Heart left ventricle (tissue), 16 donors: ENCODE measurements around the gene FOXP1. TPM values are rescaled to one million over a fixed set of nuclear protein-coding genes. Genes with fewer than 3 reads are reported as not detected.

Source experiments
- ATAC-seq, 4 donors: fragments of 200-7000 bp; cut with Tn5 transposase; one replicate each; pipeline ENCODE4 v1.9.1; 2020 to 2022; ENCODE audit warnings: moderate library complexity in 4 of 4, mild to moderate bottlenecking in 3 of 4, moderate number of reproducible peaks in 1 of 4
- DNase-seq, 5 donors: peaks; one replicate each; pipeline ENCODE4 v3.0.0-alpha.2; 2020
- H3K27ac ChIP-seq, 12 donors: fragments of 200-600 bp; sonication (generic) in 4 of 12; one replicate each; pipeline versions ENCODE4 v1.5.0 to v1.8.0; 2016 to 2022; ENCODE audit warnings: mild to moderate bottlenecking in 2 of 12
- H3K27me3 ChIP-seq, 9 donors: fragments of 200-600 bp; sonication (generic) in 2 of 9; one replicate each; pipeline versions ENCODE4 v1.5.1 to v1.8.0; 2016 to 2022; ENCODE audit warnings: mild to moderate bottlenecking in 3 of 9
- H3K36me3 ChIP-seq, 9 donors: fragments of 200-600 bp; sonication (generic) in 2 of 9; one replicate each; pipeline versions ENCODE4 v1.5.0 to v1.8.0; 2018 to 2022; ENCODE audit warnings: mild to moderate bottlenecking in 2 of 9
- H3K4me1 ChIP-seq, 12 donors: fragments of 200-600 bp; sonication (generic) in 4 of 12; one replicate each; pipeline versions ENCODE4 v1.5.0 to v1.8.0; 2016 to 2022; ENCODE audit warnings: mild to moderate bottlenecking in 3 of 12
- H3K4me3 ChIP-seq, 12 donors: fragments of 200-600 bp; sonication (generic) in 4 of 12; one replicate each; pipeline versions ENCODE4 v1.5.0 to v1.8.0; 2017 to 2022; ENCODE audit warnings: mild to moderate bottlenecking in 9 of 12, moderate library complexity in 4 of 12
- H3K9me3 ChIP-seq, 12 donors: fragments of 200-600 bp; sonication (generic) in 4 of 12; one replicate each; pipeline versions ENCODE4 v1.5.0 to v1.8.0; 2016 to 2022; ENCODE audit warnings: mild to moderate bottlenecking in 1 of 12
- POLR2A ChIP-seq, 2 donors: fragments of 450-650 bp; IDR thresholded peaks; one replicate each; pipeline ENCODE4 v1.6.1; 2017; ENCODE audit warnings: antibody characterized with exemption in 2 of 2, mild to moderate bottlenecking in 2 of 2, moderate library complexity in 2 of 2
- WGBS, 4 donors: extraction: QIAGEN DNeasy Blood & Tissue Kit in 2 of 4; methylation state at CpG; one replicate each; pipeline versions ENCODE4 v1.1.5 to v1.1.7; 2013 to 2018; 5-methylcytosine and 5-hydroxymethylcytosine counted together
- intact Hi-C, 10 donors: fragments of 100-400 bp; cut with DNase I; formaldehyde crosslinking; loops; one replicate each; pipeline versions ENCODE4 v1.11.1 to v1.14.2; 2022
- polyA plus RNA-seq, 2 donors: library from polyadenylated mRNA; stranded (reverse); fragments of 200-250 nt; gene quantifications; one replicate each; pipeline ENCODE4 v1.2.3, GENCODE V29; 2013
- total RNA-seq, 9 donors: library from RNA; depleted of rRNA in 2 of 9; stranded (reverse); fragments of >200 nt in 2 of 9; fragmentation: NEBNext Ultra II Directional in 3 of 9; extraction: Animal tissue kit (Norgen Biotek cat#: 25700) in 3 of 9; gene quantifications; one replicate each; pipeline versions ENCODE4 v1.1.0 to v1.2.4, GENCODE V29; 2016 to 2023
- TF ChIP-seq, protein P1 (sequence below), 12 donors: fragments of 200-600 bp; sonication (generic) in 4 of 12; IDR thresholded peaks; one replicate each; pipeline versions ENCODE4 v1.5.0 to v1.8.0; 2018 to 2022; ENCODE audit warnings: antibody characterized with exemption in 12 of 12, mild to moderate bottlenecking in 5 of 12
- donor health status: ischemic (EF 13 %, LVEDD 7.1; RV severe dilation, severe dysfunction).
- donor health status: healthy with polysubstance abuse.
- donor health status: DM: no; HTN: yes; CAD: no.
- donor health status: DM: no; HTN: no; CAD: no.
- donor health status: ischemic (EF 25% LVEDD 6.9; RV normal size, moderate dysfunction).
- donor health status: ischemic (EF 25% LVEDD 5.7; RV mildly dilated, moderate dysfunction).
- donor health status: healthy.
- donor health status: DM: yes; HTN: yes; CAD: no.
- donor health status: ischemic (EF 35%, LVEDD 5.7; RV mildly dilated, moderate dysfunction).
- donor health status: nonischemic (EF 11% LVEDD 7.7; RV severe dilation, severe dysfunction).
- donor health status: DM: yes; HTN: yes; CAD: no.
- donor health status: PGD.
- donor health status: ischemic (EF 29% LVEDD 5.4; RV normal size, mild dysfunction).
- donor health status: nonischemic (EF 23%, LVEDD 6.1; RV moderate dilation, normal function).

Gene FOXP1
- total and polyA plus RNA-seq, 11 donors, result 14.9 to 67.8 (median 41.1) TPM

DNA sequence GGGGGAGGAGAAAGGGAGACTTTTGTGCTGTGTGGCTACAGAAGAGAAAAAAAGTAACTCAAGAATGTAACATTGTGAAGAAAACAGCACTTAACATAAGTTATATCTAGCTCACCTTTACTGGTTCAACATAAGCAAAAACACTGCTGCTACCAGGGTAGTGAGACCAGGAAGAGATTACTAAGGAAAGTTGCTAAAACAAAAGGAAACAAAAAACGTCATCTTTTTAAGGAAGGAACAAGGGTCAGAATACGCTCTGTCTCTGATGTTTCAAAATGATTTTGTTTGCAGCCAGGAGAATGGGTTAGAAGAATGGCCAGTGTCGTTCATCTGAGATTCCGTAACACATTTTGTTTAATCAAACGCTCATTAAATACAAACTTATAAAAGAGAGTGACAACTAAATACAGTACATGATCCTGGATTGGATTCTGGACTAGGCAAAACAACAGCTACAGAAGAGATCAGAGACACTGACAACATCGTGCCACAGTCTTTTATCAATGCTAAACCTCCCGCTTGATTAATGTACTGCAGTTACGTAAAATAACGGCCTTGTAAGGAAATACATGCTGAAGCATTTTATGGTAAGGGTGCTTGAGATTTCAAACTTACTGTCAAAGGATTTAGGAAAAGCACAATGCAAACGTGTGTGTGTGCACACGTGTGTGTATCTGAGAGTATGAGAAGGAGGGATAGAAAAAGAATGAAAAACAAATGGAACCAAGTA is 67.7 kb downstream of the FOXP1 start:
- DNase-seq (no peak), ATAC-seq (peak in 3 of 4 donors; percentile 39 to 78 (median 51))
- peak overlapping the region in 4 of 12 donors; percentile 0 to 60 (median 30) for H3K27ac ChIP-seq
- peaks cover 0 to 4% (median 0%) of the 10 kb centered on the region in 12 donors for H3K9me3 ChIP-seq
- H3K27me3 ChIP-seq, result no peaks in the 10 kb centered on the region
- H3K4me1 ChIP-seq, result peaks cover 0 to 38% (median 7%) of the 10 kb centered on the region in 12 donors
- intact Hi-C loops, result loop anchor here in 1 of 10 donors (10.0 kb wide), 1 partner anchor 59 kb away; no protein-coding TSS in a partner anchor
- H3K4me3 ChIP-seq, result peak overlapping the region in 1 of 12 donors; percentile 3
- WGBS, 4 donors, result 63 to 69% (median 67%) methylated on average over 11 of the region's 11 CpGs
- TF ChIP-seq POLR2A (IDR thresholded peaks at IDR 0.05), result no peak
- TF ChIP-seq, protein P1, sequence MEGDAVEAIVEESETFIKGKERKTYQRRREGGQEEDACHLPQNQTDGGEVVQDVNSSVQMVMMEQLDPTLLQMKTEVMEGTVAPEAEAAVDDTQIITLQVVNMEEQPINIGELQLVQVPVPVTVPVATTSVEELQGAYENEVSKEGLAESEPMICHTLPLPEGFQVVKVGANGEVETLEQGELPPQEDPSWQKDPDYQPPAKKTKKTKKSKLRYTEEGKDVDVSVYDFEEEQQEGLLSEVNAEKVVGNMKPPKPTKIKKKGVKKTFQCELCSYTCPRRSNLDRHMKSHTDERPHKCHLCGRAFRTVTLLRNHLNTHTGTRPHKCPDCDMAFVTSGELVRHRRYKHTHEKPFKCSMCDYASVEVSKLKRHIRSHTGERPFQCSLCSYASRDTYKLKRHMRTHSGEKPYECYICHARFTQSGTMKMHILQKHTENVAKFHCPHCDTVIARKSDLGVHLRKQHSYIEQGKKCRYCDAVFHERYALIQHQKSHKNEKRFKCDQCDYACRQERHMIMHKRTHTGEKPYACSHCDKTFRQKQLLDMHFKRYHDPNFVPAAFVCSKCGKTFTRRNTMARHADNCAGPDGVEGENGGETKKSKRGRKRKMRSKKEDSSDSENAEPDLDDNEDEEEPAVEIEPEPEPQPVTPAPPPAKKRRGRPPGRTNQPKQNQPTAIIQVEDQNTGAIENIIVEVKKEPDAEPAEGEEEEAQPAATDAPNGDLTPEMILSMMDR (IDR thresholded peaks at IDR 0.05), result no peak
- H3K36me3 ChIP-seq, result no peaks in the 10 kb centered on the region

- intact Hi-C loops, result loop anchor here in 1 of 10 donors (10.0 kb wide), 1 partner anchor 60 kb away; no protein-coding TSS in a partner anchor
- Histone ChIP-seq H3K4me3 (no peak overlapping the region), H3K27me3 (no peaks in the 10 kb centered on the region), H3K36me3 (no peaks in the 10 kb centered on the region), H3K9me3 (peaks cover 0 to 4% (median 0%) of the 10 kb centered on the region in 12 donors), H3K27ac (no peak overlapping the region), H3K4me1 (peaks cover 0 to 43% (median 9%) of the 10 kb centered on the region in 12 donors)
- DNase-seq (no peak), ATAC-seq (no peak)
- WGBS, 4 donors, result 92 to 95% (median 94%) methylated on average over 5 of the region's 5 CpGs
- TF ChIP-seq, protein P1 (IDR thresholded peaks at IDR 0.05), result no peak
- no peak for TF ChIP-seq POLR2A (IDR thresholded peaks at IDR 0.05)
These were observed 68.9 kb downstream of the FOXP1 start for GRCh38 chr3:71514621-71515020.

DNA sequence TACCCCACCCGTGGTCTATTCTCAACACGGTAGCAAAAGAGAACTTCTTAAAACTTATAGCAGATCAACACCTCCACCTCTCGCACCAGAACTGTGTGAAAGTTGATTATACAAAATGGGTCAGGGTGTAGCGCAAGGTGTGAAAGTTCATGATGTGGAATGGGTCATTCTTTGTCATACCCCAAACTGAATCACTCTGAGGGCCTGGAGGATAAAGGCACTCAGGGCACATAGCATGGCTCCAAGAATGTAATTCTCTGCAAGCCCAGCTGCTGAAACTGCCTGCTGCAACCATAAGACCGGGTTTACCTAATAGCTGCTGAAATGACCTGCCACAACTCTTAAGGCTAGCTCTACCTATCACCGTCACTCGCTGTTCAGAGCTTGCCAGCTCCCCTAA is 70.0 kb downstream of the FOXP1 start:
- Histone ChIP-seq H3K9me3 (peaks cover 0 to 4% (median 0%) of the 10 kb centered on the region in 12 donors), H3K4me3 (no peak overlapping the region), H3K27me3 (no peaks in the 10 kb centered on the region), H3K4me1 (peaks cover 0 to 43% (median 6%) of the 10 kb centered on the region in 12 donors), H3K27ac (no peak overlapping the region), H3K36me3 (no peaks in the 10 kb centered on the region)
- WGBS, 4 donors, result 95 to 97% (median 95%) methylated on average over 7 of the region's 7 CpGs
- TF ChIP-seq POLR2A (IDR thresholded peaks at IDR 0.05), result no peak
- TF ChIP-seq, protein P1 (IDR thresholded peaks at IDR 0.05), result no peak
- ATAC-seq (no peak), DNase-seq (no peak)
- intact Hi-C loops, result loop anchor here in 1 of 10 donors (10.0 kb wide), 1 partner anchor 61 kb away; no protein-coding TSS in a partner anchor

DNA sequence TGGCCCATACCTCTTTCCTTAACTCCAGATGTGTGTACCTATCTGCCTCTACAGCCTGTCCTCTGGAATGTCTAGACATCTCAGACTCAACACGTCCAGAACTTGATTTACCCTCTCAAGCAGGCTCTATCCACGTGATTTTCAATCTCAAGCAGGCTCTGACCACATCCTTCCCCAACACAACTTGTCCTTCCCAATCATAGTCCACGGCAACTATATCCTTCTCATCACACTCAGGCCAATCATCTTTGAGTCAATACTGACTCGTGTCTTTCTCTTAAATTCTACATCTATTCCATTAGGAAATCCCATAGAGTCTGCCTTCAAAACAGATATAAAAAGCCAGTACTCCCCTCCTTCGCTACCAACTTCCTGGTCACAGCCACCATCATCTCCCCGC is 70.4 kb downstream of the FOXP1 start:
- H3K27ac ChIP-seq, result peak overlapping the region in 1 of 12 donors; percentile 32
- H3K4me1 ChIP-seq, result peaks cover 0 to 43% (median 6%) of the 10 kb centered on the region in 12 donors
- TF ChIP-seq POLR2A (IDR thresholded peaks at IDR 0.05), result no peak
- TF ChIP-seq, protein P1 (IDR thresholded peaks at IDR 0.05), result no peak
- no peak for DNase-seq
- H3K27me3 ChIP-seq, result no peaks in the 10 kb centered on the region
- no peaks in the 10 kb centered on the region for H3K36me3 ChIP-seq
- 85 to 92% (median 87%) methylated on average over 6 of the region's 6 CpGs for WGBS, 4 donors
- peaks cover 0 to 4% (median 0%) of the 10 kb centered on the region in 12 donors for H3K9me3 ChIP-seq
- ATAC-seq, result no peak
- no peak overlapping the region for H3K4me3 ChIP-seq
- intact Hi-C loops, result loop anchor here in 1 of 10 donors (10.0 kb wide), 1 partner anchor 62 kb away; no protein-coding TSS in a partner anchor
